SU-DHL-6 (cell line): Measurements from ENCODE around the gene FASTKD2.

Experiments used
- CTCF ChIP-seq: fragments of 200-600 bp; sonication (generic); IDR thresholded peaks from one replicate; pipeline ENCODE4 v1.5.1; 2017; ENCODE audit warnings: antibody characterized with exemption, mild to moderate bottlenecking, low read length, moderate library complexity; ENCODE audit not compliant: insufficient read depth, poor library complexity, severe bottlenecking
- EZH2phosphoT487 ChIP-seq: fragments of 200-600 bp; sonication (generic), shearing (Covaris generic); conservative IDR thresholded peaks from 2 replicates; pipeline ENCODE4 v1.6.1; 2018; ENCODE audit warnings: mild to moderate bottlenecking, antibody characterized with exemption, low read length, moderate library complexity, mixed read lengths

- TF ChIP-seq CTCF (no peak), EZH2phosphoT487 (no peak)
Measured at GRCh38 chr2:206802654-206803514, 37.5 kb downstream of the FASTKD2 start.
